ENCODE measurements around the gene DMC1. TPM values are rescaled to one million over a fixed set of nuclear protein-coding genes. Genes with fewer than 3 reads are reported as not detected.
A peak's percentile ranks its signal among the peaks of the same experiment; 100 is the strongest.

DMC1 gene
- total and polyA plus RNA-seq, 9 of the 15 experiments (the other 6 are each of a cell fraction or from before 2014, with no cell fraction given): 5.5 to 55.5 (median 9.8) TPM

GRCh38 chr22:38569972-38570778 is at the start of gene DMC1 (continued):
- TF ChIP-seq MNT (conservative IDR thresholded peaks at IDR 0.05) (no peak), POLR2A (conservative IDR thresholded peaks at IDR 0.05) (peak; percentile 81), HEY1 (CRISPR knock-in tag; IDR thresholded peaks at IDR 0.05; ENCODE audit: borderline replicate concordance) (no peak), RBM25 (IDR thresholded peaks at IDR 0.05; ENCODE audit: low read depth, low read length, severe bottlenecking) (no peak), NFE2 (IDR thresholded peaks at IDR 0.05; ENCODE audit: low read depth) (no peak)

GRCh38 chr22:38618682-38619081 is 48.7 kb upstream of the DMC1 start:
- BruUV-seq (replicated peaks): no TSS peak
- Histone ChIP-seq H3K4me3 (no peak overlapping the region), H3K9me3 (replicated peaks; ENCODE audit: control insufficient read depth, insufficient read depth, low read depth, low read length) (peaks cover 1% of the 10 kb centered on the region; the same call in 1 of the 2 replicates), H3K79me2 (ENCODE audit: control insufficient read depth, insufficient read depth, low read length) (no peaks in the 10 kb centered on the region), H4K20me1 (replicated peaks; ENCODE audit: control insufficient read depth, insufficient read depth, low read length) (no peaks in the 10 kb centered on the region), H3K27me3 (ENCODE audit: control insufficient read depth in 2 of 2, insufficient read depth in 2 of 2, low read length in 2 of 2) (no peaks in the 10 kb centered on the region), H3K9ac (ENCODE audit: insufficient read depth in 1 of 2, low read depth in 2 of 2, low read length in 2 of 2) (no peak overlapping the region), H3K4me2 (ENCODE audit: insufficient read depth, low read length) (no peak overlapping the region), H3K9me1 (ENCODE audit: control insufficient read depth, insufficient read depth, low read length) (no peaks in the 10 kb centered on the region), H3K27ac (ENCODE audit: extremely low read depth, low read depth, low read length) (no peak overlapping the region), H2AFZ (ENCODE audit: low read depth, low read length) (no peak overlapping the region), H3K36me3 (ENCODE audit: control insufficient read depth, insufficient read depth, low read length) (no peaks in the 10 kb centered on the region), H3K4me1 (replicated peaks in 1 of 2; ENCODE audit: control insufficient read depth in 2 of 2, insufficient read depth in 2 of 2, low read length in 2 of 2) (no peaks in the 10 kb centered on the region; a peak in 2 of 5 replicates)
- intact Hi-C loops (cut with micrococcal nuclease) (no loop called here), in situ Hi-C loops (cut with MboI) (no loop called here)
- DNase-seq (ENCODE audit: extremely low read depth in 1 of 4, low spot score in 3 of 4) (no peak), FAIRE-seq (no peak), ATAC-seq (no peak)
- WGBS (ENCODE audit: insufficient coverage, low coverage, missing lambda C conversion rate): 40% methylated on average over 2 of the region's 2 CpGs
- CTCF ChIA-PET (ENCODE audit: low intra/inter-chr PET ratio): no interaction called here
- POLR2A ChIA-PET: no interaction called here
- TF ChIP-seq HNRNPL (IDR thresholded peaks at IDR 0.05; ENCODE audit: low read depth, low read length) (no peak), ZBTB40 (IDR thresholded peaks at IDR 0.05) (peak; percentile 76), ZBTB40 (CRISPR knock-in tag; IDR thresholded peaks at IDR 0.05) (no peak; the same call in 1 of the 2 replicates), ZKSCAN3 (CRISPR knock-in tag; IDR thresholded peaks at IDR 0.05) (no peak), MEIS2 (IDR thresholded peaks at IDR 0.05; ENCODE audit: partially characterized antibody) (no peak)

Measured in K562 (cell line).